PFSK-1 (cell line): ENCODE data around the gene CASZ1.

Source experiments
- POLR2AphosphoS5 ChIP-seq: IDR thresholded peaks from 2 replicates; pipeline ENCODE4 v1.6.1; 2012; ENCODE audit warnings: low read depth, mild to moderate bottlenecking, control low read depth, low read length, moderate library complexity
- TAF1 ChIP-seq: IDR thresholded peaks from 2 replicates; pipeline ENCODE4 v1.6.1; 2012; ENCODE audit warnings: low read length, control low read depth, borderline replicate concordance; ENCODE audit not compliant: insufficient read depth

DNA sequence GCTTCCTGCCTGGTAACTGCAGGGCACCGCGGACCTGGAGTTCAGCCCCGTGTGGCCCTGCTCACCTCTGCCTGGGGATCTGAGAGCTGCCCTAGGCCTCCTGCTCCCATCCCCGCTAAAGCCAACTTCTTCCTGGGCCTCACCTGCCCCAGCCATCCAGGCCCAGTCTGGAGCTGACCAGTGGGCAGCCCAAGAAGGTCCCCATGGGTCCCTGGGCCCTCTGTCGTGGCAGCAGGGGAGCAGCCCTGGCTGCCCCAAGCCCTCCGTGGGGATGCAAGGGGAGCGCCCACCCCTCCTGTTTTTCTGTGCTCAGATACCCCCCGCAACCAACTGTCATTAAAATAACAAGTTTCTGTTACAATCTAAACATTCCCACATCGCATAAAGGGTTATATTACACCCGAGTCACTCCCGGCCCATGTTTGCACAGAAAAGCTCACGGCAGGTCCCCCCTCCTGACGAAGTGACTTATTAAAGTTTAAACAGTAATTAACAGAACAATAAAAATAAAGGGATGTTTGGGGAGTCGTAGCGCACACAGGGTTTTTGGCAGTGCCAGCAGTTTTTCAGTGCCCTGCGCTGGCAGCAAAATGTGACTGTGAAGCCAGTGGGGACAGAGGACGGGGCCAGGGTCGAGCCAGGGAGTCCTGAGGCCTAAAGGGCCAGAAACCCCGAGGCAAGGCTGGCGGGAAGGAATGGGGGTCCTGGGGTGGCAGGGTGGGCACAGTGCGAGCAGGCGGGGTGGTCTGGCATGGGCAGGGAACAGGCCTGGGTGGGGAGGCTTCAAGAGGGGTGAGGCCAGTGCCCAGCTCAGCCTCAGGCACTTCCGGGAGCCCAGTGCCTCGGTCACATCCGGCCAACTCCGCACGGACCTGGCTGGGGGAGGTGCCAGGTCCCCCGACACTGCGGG lies 121.5 kb downstream of the CASZ1 start:
- no peak for TF ChIP-seq POLR2AphosphoS5
- TF ChIP-seq TAF1, result no peak
